ENCODE data around the gene GNGT1. TPM values are rescaled to one million over a fixed set of nuclear protein-coding genes. Genes with fewer than 3 reads are reported as not detected.

GNGT1 gene
- polyA plus RNA-seq, 1 donor (not counting 4 experiments of a cell fraction or from before 2014, with no cell fraction given) = not detected

DNA sequence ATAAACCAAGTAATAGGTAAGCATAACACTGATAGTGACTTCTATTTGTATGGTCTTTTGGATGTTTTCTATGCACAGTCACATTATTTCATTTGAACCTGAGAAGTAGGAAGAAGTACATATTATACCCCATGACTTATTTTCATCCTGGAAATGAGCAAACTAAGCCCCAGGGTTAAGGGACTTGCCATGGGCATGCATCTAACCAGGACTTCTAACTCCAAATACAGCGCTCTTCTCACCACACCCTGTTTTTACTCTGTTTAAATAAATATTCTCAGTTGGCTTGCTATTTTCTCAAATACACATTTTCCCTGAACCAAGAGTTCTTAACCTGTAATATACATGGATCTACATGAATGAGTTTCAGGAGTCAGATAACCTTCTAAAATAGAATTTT is 31.5 kb downstream of the GNGT1 start:
- TF ChIP-seq EZH2 (IDR thresholded peaks at IDR 0.05; ENCODE audit: low read length) = no peak
- TF ChIP-seq, protein P1, sequence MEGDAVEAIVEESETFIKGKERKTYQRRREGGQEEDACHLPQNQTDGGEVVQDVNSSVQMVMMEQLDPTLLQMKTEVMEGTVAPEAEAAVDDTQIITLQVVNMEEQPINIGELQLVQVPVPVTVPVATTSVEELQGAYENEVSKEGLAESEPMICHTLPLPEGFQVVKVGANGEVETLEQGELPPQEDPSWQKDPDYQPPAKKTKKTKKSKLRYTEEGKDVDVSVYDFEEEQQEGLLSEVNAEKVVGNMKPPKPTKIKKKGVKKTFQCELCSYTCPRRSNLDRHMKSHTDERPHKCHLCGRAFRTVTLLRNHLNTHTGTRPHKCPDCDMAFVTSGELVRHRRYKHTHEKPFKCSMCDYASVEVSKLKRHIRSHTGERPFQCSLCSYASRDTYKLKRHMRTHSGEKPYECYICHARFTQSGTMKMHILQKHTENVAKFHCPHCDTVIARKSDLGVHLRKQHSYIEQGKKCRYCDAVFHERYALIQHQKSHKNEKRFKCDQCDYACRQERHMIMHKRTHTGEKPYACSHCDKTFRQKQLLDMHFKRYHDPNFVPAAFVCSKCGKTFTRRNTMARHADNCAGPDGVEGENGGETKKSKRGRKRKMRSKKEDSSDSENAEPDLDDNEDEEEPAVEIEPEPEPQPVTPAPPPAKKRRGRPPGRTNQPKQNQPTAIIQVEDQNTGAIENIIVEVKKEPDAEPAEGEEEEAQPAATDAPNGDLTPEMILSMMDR (optimal IDR thresholded peaks at IDR 0.05 in 1 of 3, IDR thresholded peaks at IDR 0.05 in 1 of 3, conservative IDR thresholded peaks at IDR 0.05 in 1 of 3; ENCODE audit: extremely low read depth in 1 of 3, insufficient read depth in 2 of 3, low read length in 3 of 3) = no peak
- no peaks in the 10 kb centered on the region for H4K20me1 ChIP-seq (ENCODE audit: control insufficient read depth, extremely low read depth, insufficient read depth, low read length)
- DNase-seq (ENCODE audit: low read depth, low spot score) (no peak), FAIRE-seq (no peak)
- no peaks in the 10 kb centered on the region for H3K36me3 ChIP-seq (ENCODE audit: control insufficient read depth in 2 of 2, extremely low read depth in 1 of 2, insufficient read depth in 2 of 2, low read length in 2 of 2)
- no peak overlapping the region for H3K27ac ChIP-seq (ENCODE audit: control insufficient read depth, insufficient read depth, low read length)
- H3K9me3 ChIP-seq (ENCODE audit: control insufficient read depth, low read depth, low read length) = peaks cover 2% of the 10 kb centered on the region
- peaks cover 4% of the 10 kb centered on the region for H3K27me3 ChIP-seq (ENCODE audit: control insufficient read depth, extremely low read depth, insufficient read depth, low read length)
- no peak overlapping the region for H2AFZ ChIP-seq (ENCODE audit: control insufficient read depth, low read length)
- no peak overlapping the region for H3K4me3 ChIP-seq (ENCODE audit: control insufficient read depth in 2 of 3, extremely low read depth in 1 of 3, insufficient read depth in 2 of 3, low read depth in 1 of 3, low read length in 3 of 3)
- H3K79me2 ChIP-seq (ENCODE audit: control insufficient read depth, insufficient read depth, low read length) = no peaks in the 10 kb centered on the region
- dilution Hi-C loops (cut with MboI; ENCODE audit: extremely low pct_ligation_motif_present, low sequenced_read_pairs) = no loop called here
- no peak overlapping the region for H3K4me2 ChIP-seq (ENCODE audit: control insufficient read depth, extremely low read depth, insufficient read depth, low read depth, low read length)
- H3K9me1 ChIP-seq (ENCODE audit: control insufficient read depth, extremely low read depth, insufficient read depth, low read length) = no peaks in the 10 kb centered on the region
- H3K9ac ChIP-seq (ENCODE audit: control insufficient read depth, extremely low read depth, insufficient read depth, low read length) = no peak overlapping the region
- no peaks in the 10 kb centered on the region for H3K4me1 ChIP-seq (ENCODE audit: control insufficient read depth, extremely low read depth, insufficient read depth, low read length)

DNA sequence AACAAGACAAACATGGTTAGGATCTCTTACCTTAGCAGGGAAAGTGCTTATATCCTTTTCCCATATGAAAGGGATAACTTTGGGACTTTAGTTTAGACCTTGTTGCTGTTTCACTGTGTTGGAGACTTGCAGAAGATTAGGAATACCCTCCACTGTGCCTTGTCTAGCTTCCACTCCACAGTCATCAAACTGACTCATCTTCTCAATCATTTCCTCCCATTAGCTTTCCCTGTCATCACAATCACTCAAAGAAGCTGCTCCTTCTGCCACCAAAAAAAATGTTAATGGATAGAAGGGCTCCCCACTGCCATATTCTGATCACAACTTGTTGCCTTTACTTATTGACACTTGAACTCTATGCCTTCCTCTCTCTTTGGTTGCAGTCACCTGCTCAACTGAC is 31.9 kb downstream of the GNGT1 start:
- Histone ChIP-seq H3K27ac (ENCODE audit: control insufficient read depth, insufficient read depth, low read length) (no peak overlapping the region), H2AFZ (ENCODE audit: control insufficient read depth, low read length) (no peak overlapping the region), H3K4me3 (ENCODE audit: control insufficient read depth in 2 of 3, extremely low read depth in 1 of 3, insufficient read depth in 2 of 3, low read depth in 1 of 3, low read length in 3 of 3) (no peak overlapping the region), H3K4me1 (ENCODE audit: control insufficient read depth, extremely low read depth, insufficient read depth, low read length) (no peaks in the 10 kb centered on the region), H3K9ac (ENCODE audit: control insufficient read depth, extremely low read depth, insufficient read depth, low read length) (no peak overlapping the region), H3K9me1 (ENCODE audit: control insufficient read depth, extremely low read depth, insufficient read depth, low read length) (no peaks in the 10 kb centered on the region), H3K27me3 (ENCODE audit: control insufficient read depth, extremely low read depth, insufficient read depth, low read length) (peaks cover 4% of the 10 kb centered on the region), H3K79me2 (ENCODE audit: control insufficient read depth, insufficient read depth, low read length) (no peaks in the 10 kb centered on the region), H3K4me2 (ENCODE audit: control insufficient read depth, extremely low read depth, insufficient read depth, low read depth, low read length) (no peak overlapping the region), H3K36me3 (ENCODE audit: control insufficient read depth in 2 of 2, extremely low read depth in 1 of 2, insufficient read depth in 2 of 2, low read length in 2 of 2) (no peaks in the 10 kb centered on the region), H3K9me3 (ENCODE audit: control insufficient read depth, low read depth, low read length) (peaks cover 2% of the 10 kb centered on the region), H4K20me1 (ENCODE audit: control insufficient read depth, extremely low read depth, insufficient read depth, low read length) (no peaks in the 10 kb centered on the region)
- FAIRE-seq = no peak
- DNase-seq (ENCODE audit: low read depth, low spot score) = no peak
- no peak for TF ChIP-seq EZH2 (IDR thresholded peaks at IDR 0.05; ENCODE audit: low read length)
- TF ChIP-seq, protein P1 (optimal IDR thresholded peaks at IDR 0.05 in 1 of 3, IDR thresholded peaks at IDR 0.05 in 1 of 3, conservative IDR thresholded peaks at IDR 0.05 in 1 of 3; ENCODE audit: extremely low read depth in 1 of 3, insufficient read depth in 2 of 3, low read length in 3 of 3) = no peak
- dilution Hi-C loops (cut with MboI; ENCODE audit: extremely low pct_ligation_motif_present, low sequenced_read_pairs) = no loop called here

Measured in keratinocyte (primary cell).